Effector memory CD4-positive, alpha-beta T cell (primary cell): ENCODE data around the gene DOK3.

ENCODE experiments used
- DNase-seq, 3 donors: peaks; one replicate each; pipeline ENCODE4 v3.0.0-alpha.2; 2020
- H3K27ac ChIP-seq: 2 replicates; pipeline ENCODE4 v1.7.0; 2013; ENCODE audit warnings: mild to moderate bottlenecking, low read length, moderate library complexity; ENCODE audit not compliant: insufficient read depth, poor library complexity, severe bottlenecking
- H3K27me3 ChIP-seq: replicated peaks from 2 replicates; pipeline ENCODE4 v1.7.0; 2013; ENCODE audit warnings: mild to moderate bottlenecking, low read length; ENCODE audit not compliant: insufficient read depth, control insufficient read depth, poor library complexity, severe bottlenecking
- H3K36me3 ChIP-seq: 2 replicates; pipeline ENCODE4 v1.7.0; 2013; ENCODE audit warnings: mild to moderate bottlenecking, low read length, moderate library complexity; ENCODE audit not compliant: control insufficient read depth, insufficient read depth
- H3K4me1 ChIP-seq: 2 replicates; pipeline ENCODE4 v1.7.0; 2013; ENCODE audit warnings: low read length, mild to moderate bottlenecking; ENCODE audit not compliant: control insufficient read depth, insufficient read depth, poor library complexity, severe bottlenecking
- H3K4me3 ChIP-seq: 2 replicates; pipeline ENCODE4 v1.7.0; 2013; ENCODE audit warnings: low read length, low read depth, mild to moderate bottlenecking; ENCODE audit not compliant: insufficient read depth, poor library complexity, severe bottlenecking
- H3K9me3 ChIP-seq: 2 replicates; pipeline ENCODE4 v1.7.0; 2013; ENCODE audit warnings: mild to moderate bottlenecking, low read length, moderate library complexity; ENCODE audit not compliant: control insufficient read depth

The DOK3 gene

GRCh38 chr5:177548495-177548894 lies 38.9 kb upstream of the DOK3 start:
- no peak overlapping the region for H3K4me3 ChIP-seq
- no peaks in the 10 kb centered on the region for H3K27me3 ChIP-seq
- no peak for DNase-seq
- peaks cover 14% of the 10 kb centered on the region for H3K36me3 ChIP-seq
- H3K9me3 ChIP-seq = no peaks in the 10 kb centered on the region
- no peak overlapping the region for H3K27ac ChIP-seq
- peaks cover 11% of the 10 kb centered on the region for H3K4me1 ChIP-seq

GRCh38 chr5:177547736-177548135 lies 38.1 kb upstream of the DOK3 start:
- H3K4me3 ChIP-seq = no peak overlapping the region
- no peak overlapping the region for H3K27ac ChIP-seq
- no peaks in the 10 kb centered on the region for H3K27me3 ChIP-seq
- H3K9me3 ChIP-seq = no peaks in the 10 kb centered on the region
- H3K36me3 ChIP-seq = peaks cover 14% of the 10 kb centered on the region
- peaks cover 4% of the 10 kb centered on the region for H3K4me1 ChIP-seq
- DNase-seq = no peak

GRCh38 chr5:177546258-177546741 lies 36.7 kb upstream of the DOK3 start:
- no peaks in the 10 kb centered on the region for H3K27me3 ChIP-seq

DNA sequence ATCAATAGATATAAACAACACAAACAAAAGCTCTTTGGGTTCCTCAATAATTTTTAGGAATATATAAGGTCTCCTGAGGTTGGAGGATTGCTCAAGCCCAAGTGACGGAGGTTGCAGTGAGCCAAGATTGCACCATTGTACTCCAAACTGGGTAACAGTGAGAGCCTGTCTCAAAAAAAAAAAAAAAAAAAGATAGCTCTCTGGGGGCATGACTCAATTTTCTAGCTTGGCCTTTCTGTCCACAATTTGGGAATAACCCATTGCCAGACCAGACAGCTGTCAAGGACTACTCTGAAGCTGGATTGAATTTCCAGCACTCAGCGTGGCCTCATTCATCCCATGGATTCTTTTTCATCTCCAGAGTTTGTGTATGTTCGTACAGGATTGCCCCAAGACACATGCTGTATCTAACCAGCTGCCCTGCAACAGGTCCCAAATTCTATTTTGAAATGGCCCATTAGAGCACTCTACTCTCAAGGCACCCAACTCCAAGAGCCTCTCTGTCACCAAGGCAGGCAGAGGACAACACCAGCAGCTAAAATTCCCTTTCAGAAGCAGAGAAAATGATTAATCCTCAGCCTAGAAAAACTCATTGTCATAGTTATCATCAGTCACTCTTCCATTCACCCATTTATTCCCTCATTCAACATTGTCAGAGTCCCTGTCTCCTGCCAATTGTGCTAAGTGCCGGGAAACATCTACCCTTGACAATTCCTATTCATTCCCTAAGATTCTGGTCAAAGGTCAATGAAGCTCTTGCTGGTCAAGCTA lies 36.0 kb upstream of the DOK3 start:
- Histone ChIP-seq H3K4me1 (no peaks in the 10 kb centered on the region), H3K27me3 (no peaks in the 10 kb centered on the region), H3K36me3 (peaks cover 9% of the 10 kb centered on the region), H3K4me3 (no peak overlapping the region), H3K9me3 (no peaks in the 10 kb centered on the region), H3K27ac (no peak overlapping the region)
- DNase-seq = no peak

More at GRCh38 chr5:177546258-177546741, 36.7 kb upstream of the DOK3 start:
- H3K4me3 ChIP-seq = no peak overlapping the region
- no peak overlapping the region for H3K27ac ChIP-seq
- peaks cover 16% of the 10 kb centered on the region for H3K36me3 ChIP-seq
- H3K4me1 ChIP-seq = no peaks in the 10 kb centered on the region
- DNase-seq = no peak
- H3K9me3 ChIP-seq = no peaks in the 10 kb centered on the region

DNA sequence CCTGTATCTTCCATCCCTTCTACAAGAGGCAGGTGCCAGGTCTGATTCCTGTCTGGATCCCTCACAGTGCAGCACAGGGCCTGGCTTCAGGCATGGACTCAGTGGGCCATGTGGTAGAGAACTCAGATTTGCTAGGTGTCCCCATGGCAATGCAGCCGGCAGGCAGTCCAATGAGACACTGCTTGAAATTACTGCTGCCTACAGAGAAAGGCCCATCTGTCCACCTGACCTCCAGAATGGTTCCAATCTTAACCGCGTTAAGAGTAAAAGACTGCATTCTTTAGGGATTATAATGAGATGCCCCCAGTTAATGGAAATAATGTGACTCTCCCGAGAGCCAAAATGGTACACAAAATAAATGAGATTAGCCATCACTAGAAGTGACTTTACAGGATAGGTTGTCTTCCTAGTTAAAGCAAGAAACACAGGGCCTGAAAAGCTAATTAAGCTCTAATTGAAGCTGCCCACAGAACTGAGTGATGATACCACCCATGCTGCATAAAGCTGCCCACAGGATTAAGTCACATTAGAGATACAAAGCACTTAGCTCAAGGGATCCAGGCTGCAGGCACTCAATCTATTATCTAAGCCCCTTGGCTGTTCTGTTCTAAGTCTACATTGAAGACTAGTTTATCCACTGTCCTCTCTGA lies 33.3 kb upstream of the DOK3 start:
- H3K27me3 ChIP-seq = no peaks in the 10 kb centered on the region
- no peak overlapping the region for H3K27ac ChIP-seq
- no peak overlapping the region for H3K4me3 ChIP-seq
- H3K4me1 ChIP-seq = no peaks in the 10 kb centered on the region
- DNase-seq = no peak
- H3K9me3 ChIP-seq = no peaks in the 10 kb centered on the region
- H3K36me3 ChIP-seq = peaks cover 19% of the 10 kb centered on the region

DNA sequence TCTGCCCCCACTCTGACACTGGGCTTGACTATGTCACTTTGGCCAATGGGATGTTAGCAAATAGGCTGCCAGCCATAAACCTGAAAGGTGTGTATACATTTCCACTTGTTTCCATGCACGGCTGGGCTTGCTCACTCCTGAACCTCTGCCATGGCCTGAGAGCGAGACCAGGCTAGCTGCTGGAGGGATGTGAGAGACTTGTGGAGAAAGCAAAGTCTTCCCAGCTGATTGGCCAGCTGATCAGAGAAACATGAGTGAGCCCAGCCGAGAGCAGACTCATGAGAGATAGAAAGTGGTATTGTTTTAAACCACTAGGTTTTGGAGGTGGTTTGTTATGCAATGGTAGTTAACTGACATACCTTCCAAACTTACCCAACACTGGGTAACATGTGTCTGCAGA lies 30.8 kb upstream of the DOK3 start:
- DNase-seq = no peak
- Histone ChIP-seq H3K36me3 (peaks cover 38% of the 10 kb centered on the region), H3K4me1 (no peaks in the 10 kb centered on the region), H3K27me3 (no peaks in the 10 kb centered on the region), H3K9me3 (no peaks in the 10 kb centered on the region), H3K27ac (no peak overlapping the region), H3K4me3 (no peak overlapping the region)

DNA sequence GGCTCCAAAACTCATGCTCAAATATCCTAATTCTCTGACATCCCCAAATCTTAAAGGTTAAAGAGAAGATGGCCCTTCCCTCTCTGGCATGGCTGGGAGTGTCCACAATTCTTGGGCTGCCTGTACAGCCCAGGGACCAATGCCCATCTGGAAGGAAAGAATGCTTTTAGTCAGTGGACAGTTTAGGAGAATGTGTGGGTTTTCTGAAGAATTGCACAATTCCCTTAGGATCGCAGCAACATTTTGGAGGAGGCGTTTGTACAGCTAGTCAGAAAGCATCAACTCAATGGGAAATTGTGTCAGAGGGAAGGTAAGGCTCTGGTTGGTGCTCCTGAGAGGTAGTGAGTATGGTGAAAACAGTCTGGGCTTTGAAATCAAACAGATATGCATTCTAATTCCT lies 29.8 kb upstream of the DOK3 start:
- no peaks in the 10 kb centered on the region for H3K27me3 ChIP-seq
- no peaks in the 10 kb centered on the region for H3K9me3 ChIP-seq
- H3K27ac ChIP-seq = no peak overlapping the region
- H3K4me1 ChIP-seq = no peaks in the 10 kb centered on the region
- DNase-seq = no peak
- peaks cover 45% of the 10 kb centered on the region for H3K36me3 ChIP-seq
- H3K4me3 ChIP-seq = no peak overlapping the region

DNA sequence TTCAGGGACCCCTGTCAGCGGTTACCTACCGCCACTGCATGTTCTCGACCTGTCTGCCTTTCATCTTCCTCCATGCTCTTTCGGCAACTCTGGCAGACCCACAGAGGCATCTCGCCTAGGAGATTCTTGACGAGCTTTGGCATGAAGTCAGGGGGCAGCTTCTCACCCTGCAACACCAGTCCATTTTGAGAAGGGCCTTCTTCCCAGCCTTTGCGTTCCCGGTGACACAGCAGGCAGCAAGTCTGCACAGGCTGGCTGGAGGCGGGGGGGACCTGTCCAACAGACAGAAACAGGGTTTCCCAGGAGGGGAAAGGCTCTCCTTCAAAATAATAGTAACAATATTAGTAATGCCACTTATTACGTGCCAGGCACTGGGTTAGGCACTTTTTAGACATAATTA lies 29.2 kb upstream of the DOK3 start:
- Histone ChIP-seq H3K4me1 (no peaks in the 10 kb centered on the region), H3K4me3 (no peak overlapping the region), H3K27me3 (no peaks in the 10 kb centered on the region), H3K27ac (no peak overlapping the region), H3K9me3 (no peaks in the 10 kb centered on the region), H3K36me3 (peaks cover 45% of the 10 kb centered on the region)
- no peak for DNase-seq

- Histone ChIP-seq H3K4me3 (no peak overlapping the region), H3K27me3 (no peaks in the 10 kb centered on the region), H3K9me3 (no peaks in the 10 kb centered on the region), H3K36me3 (peaks cover 48% of the 10 kb centered on the region), H3K27ac (no peak overlapping the region), H3K4me1 (no peaks in the 10 kb centered on the region)
- DNase-seq = no peak
Observed at GRCh38 chr5:177537389-177538361, 28.0 kb upstream of the DOK3 start.
